HCT116 (cell line): ENCODE data around the gene MYO7B.

Source experiments
- CBX3 ChIP-seq: IDR thresholded peaks from 2 replicates; pipeline ENCODE4 v1.6.1; 2012; ENCODE audit warnings: low read depth
- EZH2 ChIP-seq: fragments of 200-600 bp; sonication (generic); IDR thresholded peaks from 2 replicates; pipeline ENCODE4 v1.6.1; 2017; ENCODE audit warnings: antibody characterized with exemption, mixed run types
- JUND ChIP-seq: IDR thresholded peaks from 2 replicates; pipeline ENCODE4 v1.6.1; 2012
- POLR2A ChIP-seq: IDR thresholded peaks from 2 replicates; pipeline ENCODE4 v1.7.0; 2011; ENCODE audit warnings: borderline replicate concordance; ENCODE audit not compliant: insufficient read depth, insufficient read length; ENCODE audit errors: extremely low read depth
- POLR2AphosphoS5 ChIP-seq: IDR thresholded peaks from 2 replicates; pipeline ENCODE4 v1.6.1; 2011; ENCODE audit warnings: mild to moderate bottlenecking, low read depth, low read length, moderate library complexity
- RAD21 ChIP-seq: IDR thresholded peaks from 2 replicates; pipeline ENCODE4 v1.6.1; 2012; ENCODE audit warnings: low read depth, mild to moderate bottlenecking
- SP1 ChIP-seq: IDR thresholded peaks from 2 replicates; pipeline ENCODE4 v1.6.1; 2012; ENCODE audit warnings: low read depth
- YY1 ChIP-seq: IDR thresholded peaks from 2 replicates; pipeline ENCODE4 v1.6.1; 2011; ENCODE audit warnings: low read length, low read depth, moderate library complexity, mild to moderate bottlenecking; ENCODE audit not compliant: insufficient replicate concordance; ENCODE audit errors: extremely low read depth
- TF ChIP-seq, protein P1 (sequence below): IDR thresholded peaks from 2 replicates; pipeline ENCODE4 v1.6.1; 2012
- TF ChIP-seq, protein P2 (sequence below), 3 experiments: fragments of 200-600 bp in 1 of 3; sonication (generic) in 1 of 3; IDR thresholded peaks in 2 of 3; conservative IDR thresholded peaks in 1 of 3; 2 replicates each; pipeline ENCODE4 v1.5.1; 2012 to 2017; ENCODE audit warnings: low read depth in 2 of 3, low read length in 2 of 3, antibody characterized with exemption in 1 of 3, borderline replicate concordance in 1 of 3, control low read depth in 1 of 3, mild to moderate bottlenecking in 1 of 3, mixed read lengths in 1 of 3, mixed run types in 1 of 3, moderate library complexity in 1 of 3; ENCODE audit not compliant: insufficient read depth in 1 of 3
- TF ChIP-seq, protein P3 (sequence below): IDR thresholded peaks from 2 replicates; pipeline ENCODE4 v1.6.1; 2011; ENCODE audit warnings: mild to moderate bottlenecking, low read length, moderate library complexity; ENCODE audit not compliant: insufficient replicate concordance; ENCODE audit errors: extremely low read depth

DNA sequence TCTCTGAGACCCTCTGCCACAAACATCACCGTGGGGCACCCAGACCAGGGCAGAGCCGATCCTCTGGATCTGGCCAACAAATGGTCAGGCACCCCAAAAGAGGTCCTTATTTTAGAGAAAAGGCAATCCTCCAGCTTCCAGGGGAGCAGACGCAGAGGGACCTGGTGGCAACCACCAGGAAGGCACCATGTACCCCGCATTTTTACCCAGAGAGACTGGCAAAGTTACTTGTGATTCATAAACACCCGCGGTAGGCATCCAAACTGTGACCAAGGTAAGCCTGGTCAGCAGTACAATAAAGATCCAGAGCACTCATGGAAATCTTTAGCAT is 129.4 kb downstream of the MYO7B start:
- TF ChIP-seq YY1 = no peak
- no peak for TF ChIP-seq RAD21
- TF ChIP-seq, protein P1, sequence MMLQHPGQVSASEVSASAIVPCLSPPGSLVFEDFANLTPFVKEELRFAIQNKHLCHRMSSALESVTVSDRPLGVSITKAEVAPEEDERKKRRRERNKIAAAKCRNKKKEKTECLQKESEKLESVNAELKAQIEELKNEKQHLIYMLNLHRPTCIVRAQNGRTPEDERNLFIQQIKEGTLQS = no peak
- TF ChIP-seq, protein P2, sequence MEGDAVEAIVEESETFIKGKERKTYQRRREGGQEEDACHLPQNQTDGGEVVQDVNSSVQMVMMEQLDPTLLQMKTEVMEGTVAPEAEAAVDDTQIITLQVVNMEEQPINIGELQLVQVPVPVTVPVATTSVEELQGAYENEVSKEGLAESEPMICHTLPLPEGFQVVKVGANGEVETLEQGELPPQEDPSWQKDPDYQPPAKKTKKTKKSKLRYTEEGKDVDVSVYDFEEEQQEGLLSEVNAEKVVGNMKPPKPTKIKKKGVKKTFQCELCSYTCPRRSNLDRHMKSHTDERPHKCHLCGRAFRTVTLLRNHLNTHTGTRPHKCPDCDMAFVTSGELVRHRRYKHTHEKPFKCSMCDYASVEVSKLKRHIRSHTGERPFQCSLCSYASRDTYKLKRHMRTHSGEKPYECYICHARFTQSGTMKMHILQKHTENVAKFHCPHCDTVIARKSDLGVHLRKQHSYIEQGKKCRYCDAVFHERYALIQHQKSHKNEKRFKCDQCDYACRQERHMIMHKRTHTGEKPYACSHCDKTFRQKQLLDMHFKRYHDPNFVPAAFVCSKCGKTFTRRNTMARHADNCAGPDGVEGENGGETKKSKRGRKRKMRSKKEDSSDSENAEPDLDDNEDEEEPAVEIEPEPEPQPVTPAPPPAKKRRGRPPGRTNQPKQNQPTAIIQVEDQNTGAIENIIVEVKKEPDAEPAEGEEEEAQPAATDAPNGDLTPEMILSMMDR (IDR thresholded peaks at IDR 0.05 in 2 of 3, conservative IDR thresholded peaks at IDR 0.05 in 1 of 3; ENCODE audit: borderline replicate concordance in 1 of 3, insufficient read depth in 1 of 3, low read depth in 2 of 3, low read length in 2 of 3) = no peak
- TF ChIP-seq, protein P3, sequence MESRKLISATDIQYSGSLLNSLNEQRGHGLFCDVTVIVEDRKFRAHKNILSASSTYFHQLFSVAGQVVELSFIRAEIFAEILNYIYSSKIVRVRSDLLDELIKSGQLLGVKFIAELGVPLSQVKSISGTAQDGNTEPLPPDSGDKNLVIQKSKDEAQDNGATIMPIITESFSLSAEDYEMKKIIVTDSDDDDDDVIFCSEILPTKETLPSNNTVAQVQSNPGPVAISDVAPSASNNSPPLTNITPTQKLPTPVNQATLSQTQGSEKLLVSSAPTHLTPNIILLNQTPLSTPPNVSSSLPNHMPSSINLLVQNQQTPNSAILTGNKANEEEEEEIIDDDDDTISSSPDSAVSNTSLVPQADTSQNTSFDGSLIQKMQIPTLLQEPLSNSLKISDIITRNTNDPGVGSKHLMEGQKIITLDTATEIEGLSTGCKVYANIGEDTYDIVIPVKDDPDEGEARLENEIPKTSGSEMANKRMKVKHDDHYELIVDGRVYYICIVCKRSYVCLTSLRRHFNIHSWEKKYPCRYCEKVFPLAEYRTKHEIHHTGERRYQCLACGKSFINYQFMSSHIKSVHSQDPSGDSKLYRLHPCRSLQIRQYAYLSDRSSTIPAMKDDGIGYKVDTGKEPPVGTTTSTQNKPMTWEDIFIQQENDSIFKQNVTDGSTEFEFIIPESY = no peak
- TF ChIP-seq POLR2A = no peak
- TF ChIP-seq POLR2AphosphoS5 = no peak
- TF ChIP-seq EZH2 = no peak
- TF ChIP-seq JUND = no peak
- no peak for TF ChIP-seq CBX3
- TF ChIP-seq SP1 = no peak
